Breast epithelium (tissue), 3 donors: ENCODE results near the gene CFAP70.

Source experiments
- POLR2A ChIP-seq: fragments of 450-650 bp; IDR thresholded peaks from one replicate; pipeline ENCODE4 v1.6.1; 2016; ENCODE audit warnings: antibody characterized with exemption, mild to moderate bottlenecking, moderate library complexity
- TF ChIP-seq, protein P1 (sequence below), 3 donors: fragments of 450-650 bp; IDR thresholded peaks; one replicate each; pipeline ENCODE4 v1.5.1; 2016 to 2017; ENCODE audit warnings: antibody characterized with exemption in 3 of 3, mild to moderate bottlenecking in 3 of 3, moderate library complexity in 3 of 3

DNA sequence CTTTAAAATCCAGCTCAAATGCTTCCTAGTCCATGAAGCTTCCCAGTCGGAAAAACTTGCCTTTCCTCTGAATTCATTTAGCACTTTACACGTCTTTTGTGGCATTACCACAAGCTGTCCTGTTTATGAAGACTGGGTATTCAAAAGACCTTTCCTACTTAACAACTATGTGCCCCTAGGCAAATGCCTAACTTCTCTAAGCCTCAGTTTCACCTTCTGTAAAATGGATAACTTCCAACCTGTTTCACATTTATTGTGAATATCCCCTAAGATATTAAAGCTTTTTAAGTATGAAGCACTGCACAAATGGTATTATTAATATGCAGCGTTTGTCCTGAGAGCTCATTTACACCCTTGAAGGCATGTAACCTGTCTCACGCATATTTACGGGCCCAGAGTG lies 843 bp downstream of the CFAP70 start:
- TF ChIP-seq, protein P1, sequence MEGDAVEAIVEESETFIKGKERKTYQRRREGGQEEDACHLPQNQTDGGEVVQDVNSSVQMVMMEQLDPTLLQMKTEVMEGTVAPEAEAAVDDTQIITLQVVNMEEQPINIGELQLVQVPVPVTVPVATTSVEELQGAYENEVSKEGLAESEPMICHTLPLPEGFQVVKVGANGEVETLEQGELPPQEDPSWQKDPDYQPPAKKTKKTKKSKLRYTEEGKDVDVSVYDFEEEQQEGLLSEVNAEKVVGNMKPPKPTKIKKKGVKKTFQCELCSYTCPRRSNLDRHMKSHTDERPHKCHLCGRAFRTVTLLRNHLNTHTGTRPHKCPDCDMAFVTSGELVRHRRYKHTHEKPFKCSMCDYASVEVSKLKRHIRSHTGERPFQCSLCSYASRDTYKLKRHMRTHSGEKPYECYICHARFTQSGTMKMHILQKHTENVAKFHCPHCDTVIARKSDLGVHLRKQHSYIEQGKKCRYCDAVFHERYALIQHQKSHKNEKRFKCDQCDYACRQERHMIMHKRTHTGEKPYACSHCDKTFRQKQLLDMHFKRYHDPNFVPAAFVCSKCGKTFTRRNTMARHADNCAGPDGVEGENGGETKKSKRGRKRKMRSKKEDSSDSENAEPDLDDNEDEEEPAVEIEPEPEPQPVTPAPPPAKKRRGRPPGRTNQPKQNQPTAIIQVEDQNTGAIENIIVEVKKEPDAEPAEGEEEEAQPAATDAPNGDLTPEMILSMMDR (IDR thresholded peaks at IDR 0.05): no peak
- TF ChIP-seq POLR2A: no peak
